Hematopoietic multipotent progenitor cell treated with erythropoietin and hydrocortisone succinate and interleukin-3 and kit ligand, for 4 days (in vitro differentiated cells): Measurements from ENCODE around the gene UTRN.

Experiments
- DNase-seq: peaks from one replicate; pipeline ENCODE4 v3.0.0-alpha.2; 2015

The UTRN gene

GRCh38 chr6:144284783-144285547, at the start of gene UTRN:
Gene UTRN (plus strand): TSS chr6:144285335. CDS start chr6:144291829, 6,494 bp downstream.
- peak; percentile 88 for DNase-seq

GRCh38 chr6:144244688-144245087, 40.4 kb upstream of the UTRN start:
- no peak for DNase-seq

- no peak for DNase-seq
These were observed 38.1 kb upstream of the UTRN start for GRCh38 chr6:144246988-144247387.

- DNase-seq: no peak
These were observed 37.1 kb upstream of the UTRN start for GRCh38 chr6:144248003-144248402.

GRCh38 chr6:144248476-144249301, 36.4 kb upstream of the UTRN start:
- DNase-seq: no peak

- DNase-seq: no peak
These were observed 34.9 kb upstream of the UTRN start for GRCh38 chr6:144250276-144250675.

GRCh38 chr6:144252259-144252658, 32.9 kb upstream of the UTRN start:
- DNase-seq: no peak

- no peak for DNase-seq
These were observed 25.1 kb upstream of the UTRN start for GRCh38 chr6:144259986-144260385.

GRCh38 chr6:144262470-144263369, 22.4 kb upstream of the UTRN start:
- peak; percentile 34 for DNase-seq

GRCh38 chr6:144263786-144264185, 21.3 kb upstream of the UTRN start:
- DNase-seq: no peak

GRCh38 chr6:144264270-144265060, 20.7 kb upstream of the UTRN start:
- no peak for DNase-seq

- DNase-seq: no peak
These were observed 20.1 kb upstream of the UTRN start for GRCh38 chr6:144265061-144265357.

GRCh38 chr6:144265390-144265789, 19.7 kb upstream of the UTRN start:
- no peak for DNase-seq

GRCh38 chr6:144266091-144266649, 19.0 kb upstream of the UTRN start:
- DNase-seq: no peak

- no peak for DNase-seq
These were observed 16.3 kb upstream of the UTRN start for GRCh38 chr6:144268794-144269349.

GRCh38 chr6:144277174-144277573, 8.0 kb upstream of the UTRN start:
- no peak for DNase-seq

- DNase-seq: peak; percentile 16
These were observed 7.4 kb upstream of the UTRN start for GRCh38 chr6:144277605-144278227.

GRCh38 chr6:144278659-144279314, 6.3 kb upstream of the UTRN start:
- DNase-seq: no peak

- DNase-seq: no peak
These were observed 5.5 kb upstream of the UTRN start for GRCh38 chr6:144279484-144280150.
